Measurements from ENCODE around the gene CSPG4. TPM values are rescaled to one million over a fixed set of nuclear protein-coding genes. Genes with fewer than 3 reads are reported as not detected.
"Not testable (repeated sequence)": the region's sequence is repeated elsewhere in the genome, so short reads cannot be mapped to it uniquely, and the experiment has no call there.

The CSPG4 gene
- total and polyA plus RNA-seq, 2 donors (not counting 1 experiment from before 2014, with no cell fraction given): 0.03 to 0.15 TPM

- Histone ChIP-seq H3K36me3 (replicated peaks in 1 of 2; ENCODE audit: control extremely low read depth in 1 of 2, control insufficient read depth in 1 of 2, extremely low read depth in 1 of 2, insufficient read depth in 2 of 2, low read length in 1 of 2) (no peaks in the 10 kb centered on the region), H3K79me2 (ENCODE audit: control insufficient read depth, insufficient read depth, low read length) (no peaks in the 10 kb centered on the region), H4K20me1 (ENCODE audit: control insufficient read depth, insufficient read depth, low read length, poor library complexity, severe bottlenecking) (no peaks in the 10 kb centered on the region), H3K27ac (ENCODE audit: low read length in 2 of 2) (no peak overlapping the region), H3K4me1 (ENCODE audit: control insufficient read depth in 2 of 2, insufficient read depth in 2 of 2, low read length in 2 of 2) (no peaks in the 10 kb centered on the region), H3K27me3 (replicated peaks in 1 of 4; ENCODE audit: control extremely low read depth in 1 of 4, control insufficient read depth in 3 of 4, insufficient read depth in 4 of 4, low read length in 3 of 4) (peaks cover 0 to 11% (median 4%) of the 10 kb centered on the region in 4 experiments), H3K4me2 (replicated peaks; ENCODE audit: low read depth, low read length, poor library complexity, severe bottlenecking) (no peak overlapping the region), H2AFZ (ENCODE audit: insufficient read depth, low read depth, low read length, poor library complexity, severe bottlenecking) (no peak overlapping the region), H3K9me3 (ENCODE audit: control extremely low read depth in 1 of 3, control insufficient read depth in 2 of 3, insufficient read depth in 1 of 3, low read length in 2 of 3) (no peaks in the 10 kb centered on the region), H3K9ac (ENCODE audit: low read length) (no peak overlapping the region), H3K4me3 (ENCODE audit: control extremely low read depth in 1 of 5, extremely low read depth in 1 of 5, insufficient read depth in 1 of 5, low read depth in 2 of 5, low read length in 4 of 5) (no peak overlapping the region)
- ATAC-seq (ENCODE audit: low read depth) (no peak), DNase-seq (no peak)
- peaks cover 6% of the 10 kb centered on the region for H3K4me1 Mint-ChIP-seq
- H3K27ac Mint-ChIP-seq: no peak overlapping the region
- ChIA-PET CTCF (interaction anchor here (0.6 kb wide), 1 partner anchor 40 kb away, joined by 3 read pairs; no protein-coding TSS in a partner anchor), POLR2A (no interaction called here)
- no peak overlapping the region for H3K4me3 Mint-ChIP-seq
- H3K9me3 Mint-ChIP-seq (ENCODE audit: insufficient read depth): no peaks in the 10 kb centered on the region
- TF ChIP-seq EZH2 (IDR thresholded peaks at IDR 0.05; ENCODE audit: borderline replicate concordance, insufficient read depth, low read depth, low read length, poor library complexity, severe bottlenecking) (no peak), CTCF (IDR thresholded peaks at IDR 0.05) (no peak)
- WGBS (ENCODE audit: insufficient coverage): 66% methylated on average over 2 of the region's 3 CpGs
- peaks cover 22% of the 10 kb centered on the region for H3K27me3 Mint-ChIP-seq
- intact Hi-C loops (cut with micrococcal nuclease): no loop called here
Observed at GRCh38 chr15:75718328-75718727, 5.7 kb upstream of the CSPG4 start.

- POLR2A ChIA-PET; H2AFZ ChIP-seq (ENCODE audit: insufficient read depth, low read depth, low read length, poor library complexity, severe bottlenecking); H3K36me3 ChIP-seq (replicated peaks in 1 of 2; ENCODE audit: control extremely low read depth in 1 of 2, control insufficient read depth in 1 of 2, extremely low read depth in 1 of 2, insufficient read depth in 2 of 2, low read length in 1 of 2); DNase-seq; H3K4me2 ChIP-seq (replicated peaks; ENCODE audit: low read depth, low read length, poor library complexity, severe bottlenecking); H3K9ac ChIP-seq (ENCODE audit: low read length); H4K20me1 ChIP-seq (ENCODE audit: control insufficient read depth, insufficient read depth, low read length, poor library complexity, severe bottlenecking); H3K79me2 ChIP-seq (ENCODE audit: control insufficient read depth, insufficient read depth, low read length); H3K4me1 ChIP-seq (ENCODE audit: control insufficient read depth in 2 of 2, insufficient read depth in 2 of 2, low read length in 2 of 2); H3K9me3 ChIP-seq (ENCODE audit: control extremely low read depth in 1 of 3, control insufficient read depth in 2 of 3, insufficient read depth in 1 of 3, low read length in 2 of 3); H3K4me3 Mint-ChIP-seq; H3K27ac Mint-ChIP-seq; H3K9me3 Mint-ChIP-seq (ENCODE audit: insufficient read depth); H3K4me3 ChIP-seq (ENCODE audit: control extremely low read depth in 1 of 5, extremely low read depth in 1 of 5, insufficient read depth in 1 of 5, low read depth in 2 of 5, low read length in 4 of 5); H3K4me1 Mint-ChIP-seq; H3K27ac ChIP-seq (ENCODE audit: low read length in 2 of 2); CTCF ChIA-PET; intact Hi-C loops (cut with micrococcal nuclease); ATAC-seq (ENCODE audit: low read depth): not testable (repeated sequence)
- peaks cover 26% of the 10 kb centered on the region for H3K27me3 Mint-ChIP-seq
- peaks cover 0 to 20% (median 9%) of the 10 kb centered on the region in 4 experiments for H3K27me3 ChIP-seq (replicated peaks in 1 of 4; ENCODE audit: control extremely low read depth in 1 of 4, control insufficient read depth in 3 of 4, insufficient read depth in 4 of 4, low read length in 3 of 4)
- 87% methylated on average over 2 of the region's 6 CpGs for WGBS (ENCODE audit: insufficient coverage)
Observed at GRCh38 chr15:75717001-75717400, 4.4 kb upstream of the CSPG4 start.

- DNase-seq; H3K4me3 Mint-ChIP-seq; H4K20me1 ChIP-seq (ENCODE audit: control insufficient read depth, insufficient read depth, low read length, poor library complexity, severe bottlenecking); H3K4me3 ChIP-seq (ENCODE audit: control extremely low read depth in 1 of 5, extremely low read depth in 1 of 5, insufficient read depth in 1 of 5, low read depth in 2 of 5, low read length in 4 of 5); H3K27ac Mint-ChIP-seq; intact Hi-C loops (cut with micrococcal nuclease); POLR2A ChIA-PET; H3K4me1 ChIP-seq (ENCODE audit: control insufficient read depth in 2 of 2, insufficient read depth in 2 of 2, low read length in 2 of 2); H3K27ac ChIP-seq (ENCODE audit: low read length in 2 of 2); H3K9me3 Mint-ChIP-seq (ENCODE audit: insufficient read depth); ATAC-seq (ENCODE audit: low read depth); H3K9me3 ChIP-seq (ENCODE audit: control extremely low read depth in 1 of 3, control insufficient read depth in 2 of 3, insufficient read depth in 1 of 3, low read length in 2 of 3); H3K36me3 ChIP-seq (replicated peaks in 1 of 2; ENCODE audit: control extremely low read depth in 1 of 2, control insufficient read depth in 1 of 2, extremely low read depth in 1 of 2, insufficient read depth in 2 of 2, low read length in 1 of 2); H3K4me1 Mint-ChIP-seq; CTCF ChIA-PET; H3K9ac ChIP-seq (ENCODE audit: low read length); H2AFZ ChIP-seq (ENCODE audit: insufficient read depth, low read depth, low read length, poor library complexity, severe bottlenecking); H3K4me2 ChIP-seq (replicated peaks; ENCODE audit: low read depth, low read length, poor library complexity, severe bottlenecking); H3K79me2 ChIP-seq (ENCODE audit: control insufficient read depth, insufficient read depth, low read length): not testable (repeated sequence)
- peaks cover 29% of the 10 kb centered on the region for H3K27me3 Mint-ChIP-seq
- no CpG with 5 or more reads among the region's 10 CpGs for WGBS (ENCODE audit: insufficient coverage)
- peaks cover 0 to 20% (median 9%) of the 10 kb centered on the region in 4 experiments for H3K27me3 ChIP-seq (replicated peaks in 1 of 4; ENCODE audit: control extremely low read depth in 1 of 4, control insufficient read depth in 3 of 4, insufficient read depth in 4 of 4, low read length in 3 of 4)
Observed at GRCh38 chr15:75716249-75716950, 3.8 kb upstream of the CSPG4 start.
